ENCODE measurements around the gene NAP1L1. TPM values are rescaled to one million over a fixed set of nuclear protein-coding genes. Genes with fewer than 3 reads are reported as not detected.
A peak's percentile ranks its signal among the peaks of the same experiment; 100 is the strongest.

Gene NAP1L1
- total RNA-seq, 1 experiment from 2014 or later: 620 TPM

DNA sequence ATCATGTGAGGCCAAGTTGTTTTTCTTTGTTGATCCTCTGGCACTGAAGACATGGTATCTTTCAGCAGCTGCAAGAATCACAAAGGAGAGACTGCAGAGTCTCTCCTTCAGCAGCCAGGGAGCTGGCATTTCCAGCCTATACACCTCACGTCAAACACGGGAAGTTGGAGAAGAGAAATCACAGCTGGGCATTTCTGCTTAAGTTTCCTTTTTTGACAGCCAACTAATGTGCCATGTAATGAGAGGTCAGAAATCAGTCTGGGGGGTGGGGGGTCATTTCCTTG lies 81.2 kb downstream of the NAP1L1 start:
- Histone ChIP-seq H3K27ac (ENCODE audit: low read length) (peak overlapping the region; percentile 66; the same call in 1 of the 2 replicates), H3K36me3 (ENCODE audit: control insufficient read depth, insufficient read depth, low read length) (no peaks in the 10 kb centered on the region), H3K4me1 (ENCODE audit: control insufficient read depth, insufficient read depth, low read length) (no peaks in the 10 kb centered on the region), H3K27me3 (ENCODE audit: control insufficient read depth, insufficient read depth, low read length) (no peaks in the 10 kb centered on the region), H3K9me3 (ENCODE audit: control insufficient read depth, insufficient read depth, low read depth, low read length) (peaks cover 9% of the 10 kb centered on the region; the same call in 1 of the 2 replicates), H3K4me3 (ENCODE audit: low read depth in 2 of 2, low read length in 2 of 2) (no peak overlapping the region)
- intact Hi-C loops (cut with micrococcal nuclease; ENCODE audit: unreplicated experiment) (no loop called here), in situ Hi-C loops (cut with HindIII; ENCODE audit: low pct_unique_long_range_greater_than_20kb, low sequenced_read_pairs) (no loop called here)
- ChIA-PET POLR2A (interaction anchor here (0.6 kb wide), 1 partner anchor 282 kb away, joined by 3 read pairs; no protein-coding TSS in a partner anchor), CTCF (no interaction called here)
- no peak for ATAC-seq
- no TSS peak for BruUV-seq (replicated peaks)
- TF ChIP-seq, protein P1, sequence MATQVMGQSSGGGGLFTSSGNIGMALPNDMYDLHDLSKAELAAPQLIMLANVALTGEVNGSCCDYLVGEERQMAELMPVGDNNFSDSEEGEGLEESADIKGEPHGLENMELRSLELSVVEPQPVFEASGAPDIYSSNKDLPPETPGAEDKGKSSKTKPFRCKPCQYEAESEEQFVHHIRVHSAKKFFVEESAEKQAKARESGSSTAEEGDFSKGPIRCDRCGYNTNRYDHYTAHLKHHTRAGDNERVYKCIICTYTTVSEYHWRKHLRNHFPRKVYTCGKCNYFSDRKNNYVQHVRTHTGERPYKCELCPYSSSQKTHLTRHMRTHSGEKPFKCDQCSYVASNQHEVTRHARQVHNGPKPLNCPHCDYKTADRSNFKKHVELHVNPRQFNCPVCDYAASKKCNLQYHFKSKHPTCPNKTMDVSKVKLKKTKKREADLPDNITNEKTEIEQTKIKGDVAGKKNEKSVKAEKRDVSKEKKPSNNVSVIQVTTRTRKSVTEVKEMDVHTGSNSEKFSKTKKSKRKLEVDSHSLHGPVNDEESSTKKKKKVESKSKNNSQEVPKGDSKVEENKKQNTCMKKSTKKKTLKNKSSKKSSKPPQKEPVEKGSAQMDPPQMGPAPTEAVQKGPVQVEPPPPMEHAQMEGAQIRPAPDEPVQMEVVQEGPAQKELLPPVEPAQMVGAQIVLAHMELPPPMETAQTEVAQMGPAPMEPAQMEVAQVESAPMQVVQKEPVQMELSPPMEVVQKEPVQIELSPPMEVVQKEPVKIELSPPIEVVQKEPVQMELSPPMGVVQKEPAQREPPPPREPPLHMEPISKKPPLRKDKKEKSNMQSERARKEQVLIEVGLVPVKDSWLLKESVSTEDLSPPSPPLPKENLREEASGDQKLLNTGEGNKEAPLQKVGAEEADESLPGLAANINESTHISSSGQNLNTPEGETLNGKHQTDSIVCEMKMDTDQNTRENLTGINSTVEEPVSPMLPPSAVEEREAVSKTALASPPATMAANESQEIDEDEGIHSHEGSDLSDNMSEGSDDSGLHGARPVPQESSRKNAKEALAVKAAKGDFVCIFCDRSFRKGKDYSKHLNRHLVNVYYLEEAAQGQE (IDR thresholded peaks at IDR 0.05; ENCODE audit: insufficient read depth in 1 of 2, low read depth in 2 of 2, low read length in 1 of 2): no peak
- TF ChIP-seq, protein P2, sequence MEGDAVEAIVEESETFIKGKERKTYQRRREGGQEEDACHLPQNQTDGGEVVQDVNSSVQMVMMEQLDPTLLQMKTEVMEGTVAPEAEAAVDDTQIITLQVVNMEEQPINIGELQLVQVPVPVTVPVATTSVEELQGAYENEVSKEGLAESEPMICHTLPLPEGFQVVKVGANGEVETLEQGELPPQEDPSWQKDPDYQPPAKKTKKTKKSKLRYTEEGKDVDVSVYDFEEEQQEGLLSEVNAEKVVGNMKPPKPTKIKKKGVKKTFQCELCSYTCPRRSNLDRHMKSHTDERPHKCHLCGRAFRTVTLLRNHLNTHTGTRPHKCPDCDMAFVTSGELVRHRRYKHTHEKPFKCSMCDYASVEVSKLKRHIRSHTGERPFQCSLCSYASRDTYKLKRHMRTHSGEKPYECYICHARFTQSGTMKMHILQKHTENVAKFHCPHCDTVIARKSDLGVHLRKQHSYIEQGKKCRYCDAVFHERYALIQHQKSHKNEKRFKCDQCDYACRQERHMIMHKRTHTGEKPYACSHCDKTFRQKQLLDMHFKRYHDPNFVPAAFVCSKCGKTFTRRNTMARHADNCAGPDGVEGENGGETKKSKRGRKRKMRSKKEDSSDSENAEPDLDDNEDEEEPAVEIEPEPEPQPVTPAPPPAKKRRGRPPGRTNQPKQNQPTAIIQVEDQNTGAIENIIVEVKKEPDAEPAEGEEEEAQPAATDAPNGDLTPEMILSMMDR (IDR thresholded peaks at IDR 0.05): no peak
- TF ChIP-seq SIN3A (IDR thresholded peaks at IDR 0.05; ENCODE audit: borderline replicate concordance, insufficient read depth, low read depth, low read length) (no peak), POLR2AphosphoS5 (IDR thresholded peaks at IDR 0.05; ENCODE audit: low read depth, low read length) (no peak), TCF7L2 (IDR thresholded peaks at IDR 0.05; ENCODE audit: low read depth, low read length) (no peak)
- no peak for DNase-seq (ENCODE audit: low read depth, low spot score)

DNA sequence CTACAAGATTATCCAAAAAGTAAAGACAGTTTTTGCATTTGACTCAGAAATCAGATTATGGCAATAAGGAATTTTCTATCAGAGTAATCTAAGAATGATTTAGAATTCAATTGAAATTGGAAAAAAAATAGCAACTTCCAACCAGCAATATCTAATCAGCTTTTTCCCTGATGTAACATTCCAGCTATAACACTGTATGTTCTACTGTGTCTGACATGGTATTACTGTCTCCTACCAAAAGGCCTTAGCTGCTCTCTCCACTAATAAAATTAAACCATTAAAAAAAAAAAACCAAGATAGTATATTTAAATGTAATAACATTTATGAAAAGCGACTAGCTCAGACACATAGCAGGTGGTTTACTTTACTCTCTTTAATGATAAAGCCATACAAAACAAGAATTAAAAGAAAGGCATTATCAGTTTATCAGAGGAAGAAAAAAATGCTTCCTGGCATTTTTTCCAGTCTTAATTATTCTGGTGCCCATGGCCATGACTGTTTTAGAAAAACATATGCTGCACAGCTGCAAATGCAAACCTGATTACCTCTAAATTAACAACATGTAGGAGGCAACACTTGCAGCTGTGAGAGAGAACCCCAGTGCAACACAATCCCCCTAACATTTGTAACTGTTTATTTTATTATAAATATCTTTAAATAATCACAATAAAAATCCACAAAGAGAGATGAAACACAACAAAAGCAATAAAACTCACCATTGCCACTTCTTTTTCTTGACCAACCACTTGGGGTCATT lies 81.7 kb downstream of the NAP1L1 start:
- intact Hi-C loops (cut with micrococcal nuclease; ENCODE audit: unreplicated experiment) (no loop called here), in situ Hi-C loops (cut with HindIII; ENCODE audit: low pct_unique_long_range_greater_than_20kb, low sequenced_read_pairs) (no loop called here)
- BruUV-seq (replicated peaks): no TSS peak
- ChIA-PET CTCF (interaction anchor here (0.6 kb wide), 1 partner anchor 451 kb away, joined by 3 read pairs; no protein-coding TSS in a partner anchor), POLR2A (interaction anchor here (0.6 kb wide), 1 partner anchor 282 kb away, joined by 3 read pairs; no protein-coding TSS in a partner anchor)
- no peak for DNase-seq (ENCODE audit: low read depth, low spot score)
- H3K27me3 ChIP-seq (ENCODE audit: control insufficient read depth, insufficient read depth, low read length): no peaks in the 10 kb centered on the region
- H3K27ac ChIP-seq (ENCODE audit: low read length): peak overlapping the region; percentile 66; the same call in 1 of the 2 replicates
- TF ChIP-seq SIN3A (IDR thresholded peaks at IDR 0.05; ENCODE audit: borderline replicate concordance, insufficient read depth, low read depth, low read length): no peak
- TF ChIP-seq, protein P2 (IDR thresholded peaks at IDR 0.05): no peak
- TF ChIP-seq, protein P1 (IDR thresholded peaks at IDR 0.05; ENCODE audit: insufficient read depth in 1 of 2, low read depth in 2 of 2, low read length in 1 of 2): no peak
- no peak for TF ChIP-seq POLR2AphosphoS5 (IDR thresholded peaks at IDR 0.05; ENCODE audit: low read depth, low read length)
- no peak for TF ChIP-seq TCF7L2 (IDR thresholded peaks at IDR 0.05; ENCODE audit: low read depth, low read length)
- H3K4me1 ChIP-seq (ENCODE audit: control insufficient read depth, insufficient read depth, low read length): no peaks in the 10 kb centered on the region
- no peaks in the 10 kb centered on the region for H3K36me3 ChIP-seq (ENCODE audit: control insufficient read depth, insufficient read depth, low read length)
- ATAC-seq: no peak
- H3K4me3 ChIP-seq (ENCODE audit: low read depth in 2 of 2, low read length in 2 of 2): no peak overlapping the region
- peaks cover 9% of the 10 kb centered on the region; the same call in 1 of the 2 replicates for H3K9me3 ChIP-seq (ENCODE audit: control insufficient read depth, insufficient read depth, low read depth, low read length)

Measured in Panc1 (cell line).